Hepatocyte (in vitro differentiated cells): ENCODE data around the gene ZC3H12D.

Experiments used
- EZH2 ChIP-seq: fragments of 200-600 bp; sonication (generic); IDR thresholded peaks from 2 replicates; pipeline ENCODE4 v1.6.1; 2016; ENCODE audit warnings: antibody characterized with exemption, mild to moderate bottlenecking, borderline replicate concordance
- EZH2phosphoT487 ChIP-seq: fragments of 200-600 bp; sonication (generic); IDR thresholded peaks from one replicate; pipeline ENCODE4 v1.6.1; 2018; ENCODE audit warnings: antibody characterized with exemption, mild to moderate bottlenecking, low read depth, moderate library complexity; ENCODE audit not compliant: unreplicated experiment, severe bottlenecking
- TF ChIP-seq, protein P1 (sequence below): fragments of 200-600 bp; sonication (generic); IDR thresholded peaks from 2 replicates; pipeline ENCODE4 v1.5.1; 2016; ENCODE audit warnings: antibody characterized with exemption, mild to moderate bottlenecking; ENCODE audit not compliant: poor library complexity

DNA sequence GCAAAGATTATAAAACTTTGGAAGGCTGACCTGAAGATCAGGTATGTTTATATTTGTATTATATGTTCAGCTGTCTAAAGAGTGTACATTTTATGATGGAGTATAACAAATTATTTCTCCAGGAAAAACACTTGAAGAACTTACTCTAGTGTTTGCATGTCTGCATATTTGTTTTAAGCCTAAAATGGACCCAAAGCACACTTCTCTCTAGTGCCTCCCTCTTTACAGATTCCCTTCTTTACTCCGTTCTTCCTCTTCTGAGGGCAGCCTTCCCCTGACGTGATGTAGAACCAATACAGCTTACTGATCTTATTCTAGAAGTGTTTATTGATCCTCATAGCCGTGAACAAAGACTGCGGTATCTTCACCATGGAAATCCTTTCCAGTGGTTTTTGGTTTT, 70.8 kb downstream of the ZC3H12D start:
- TF ChIP-seq, protein P1, sequence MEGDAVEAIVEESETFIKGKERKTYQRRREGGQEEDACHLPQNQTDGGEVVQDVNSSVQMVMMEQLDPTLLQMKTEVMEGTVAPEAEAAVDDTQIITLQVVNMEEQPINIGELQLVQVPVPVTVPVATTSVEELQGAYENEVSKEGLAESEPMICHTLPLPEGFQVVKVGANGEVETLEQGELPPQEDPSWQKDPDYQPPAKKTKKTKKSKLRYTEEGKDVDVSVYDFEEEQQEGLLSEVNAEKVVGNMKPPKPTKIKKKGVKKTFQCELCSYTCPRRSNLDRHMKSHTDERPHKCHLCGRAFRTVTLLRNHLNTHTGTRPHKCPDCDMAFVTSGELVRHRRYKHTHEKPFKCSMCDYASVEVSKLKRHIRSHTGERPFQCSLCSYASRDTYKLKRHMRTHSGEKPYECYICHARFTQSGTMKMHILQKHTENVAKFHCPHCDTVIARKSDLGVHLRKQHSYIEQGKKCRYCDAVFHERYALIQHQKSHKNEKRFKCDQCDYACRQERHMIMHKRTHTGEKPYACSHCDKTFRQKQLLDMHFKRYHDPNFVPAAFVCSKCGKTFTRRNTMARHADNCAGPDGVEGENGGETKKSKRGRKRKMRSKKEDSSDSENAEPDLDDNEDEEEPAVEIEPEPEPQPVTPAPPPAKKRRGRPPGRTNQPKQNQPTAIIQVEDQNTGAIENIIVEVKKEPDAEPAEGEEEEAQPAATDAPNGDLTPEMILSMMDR = no peak
- TF ChIP-seq EZH2phosphoT487 (no peak), EZH2 (no peak)
